Left colon (tissue), 2 donors: Measurements from ENCODE around the gene CDC14B. TPM values are rescaled to one million over a fixed set of nuclear protein-coding genes. Genes with fewer than 3 reads are reported as not detected.
"Not testable (repeated sequence)": the region's sequence is repeated elsewhere in the genome, so short reads cannot be mapped to it uniquely, and the experiment has no call there.

Source experiments
- ATAC-seq: fragments of 200-7000 bp; cut with Tn5 transposase; one replicate; pipeline ENCODE4 v1.9.1; 2020; ENCODE audit warnings: mild to moderate bottlenecking, moderate library complexity
- DNase-seq, 2 donors: peaks; one replicate each; pipeline ENCODE4 v3.0.0-alpha.2; 2020
- intact Hi-C, 2 donors: fragments of 100-400 bp; cut with DNase I in 1 of 2; cut with micrococcal nuclease in 1 of 2; formaldehyde crosslinking; loops; one replicate each; pipeline versions ENCODE4 v1.11.2 to v1.14.0; 2022; cut with DNase I, micrococcal nuclease
- total RNA-seq, 2 donors: library from RNA; stranded (reverse); fragmentation: NEBNext Ultra II Directional; extraction: Animal tissue kit (Norgen Biotek cat#: 25700); gene quantifications; one replicate each; pipeline ENCODE4 v1.2.1, GENCODE V29; 2021
- donor health status: DM: no; HTN: no; CAD: no.
- donor health status: DM: yes; HTN: yes; CAD: no.

CDC14B gene
- total RNA-seq, 2 donors from 2014 or later = 16.5 to 20.8 TPM

DNA sequence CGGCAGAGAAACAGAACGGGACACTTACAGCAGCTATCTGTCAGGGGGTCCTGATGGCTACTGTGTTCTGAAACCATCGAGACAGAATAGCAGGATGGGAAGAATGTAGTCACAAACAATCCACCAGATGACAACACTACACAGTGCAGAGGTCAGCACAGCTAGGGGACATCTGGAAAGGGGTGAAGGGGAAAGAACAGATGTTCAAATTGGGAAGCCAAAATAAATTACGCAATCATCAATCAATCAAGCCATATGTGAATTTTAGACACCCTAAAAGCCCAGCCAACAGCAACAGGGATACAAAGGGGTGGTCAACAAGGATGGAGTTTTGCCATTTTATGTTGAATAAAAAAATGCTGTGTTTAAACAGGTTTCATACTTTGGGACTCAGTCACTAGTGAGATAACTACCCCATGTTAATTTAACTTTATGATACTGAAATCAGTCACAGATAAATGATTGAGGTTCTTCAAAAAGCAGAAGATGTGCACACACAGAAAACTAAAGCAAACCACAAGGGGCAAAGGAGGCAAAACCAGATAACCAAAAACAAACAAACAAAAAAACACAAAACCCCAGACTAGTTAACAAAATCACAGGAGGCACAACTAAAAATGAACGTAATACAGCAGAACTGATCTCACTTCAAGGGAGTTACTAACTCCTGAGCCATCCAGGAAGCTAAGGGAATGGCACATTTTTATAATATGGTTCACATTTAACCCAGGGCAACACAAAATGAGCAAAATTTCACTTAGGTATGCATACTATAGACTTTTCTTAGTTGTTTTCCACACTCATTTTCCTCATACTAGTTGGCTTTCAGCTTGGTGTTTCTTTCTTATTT lies 103.8 kb downstream of the CDC14B start:
- DNase-seq (no peak), ATAC-seq (no peak)
- intact Hi-C loops = no loop called here

- DNase-seq (no peak), ATAC-seq (no peak)
- intact Hi-C loops = no loop called here
These were observed 104.9 kb downstream of the CDC14B start for GRCh38 chr9:96514800-96515158.

DNA sequence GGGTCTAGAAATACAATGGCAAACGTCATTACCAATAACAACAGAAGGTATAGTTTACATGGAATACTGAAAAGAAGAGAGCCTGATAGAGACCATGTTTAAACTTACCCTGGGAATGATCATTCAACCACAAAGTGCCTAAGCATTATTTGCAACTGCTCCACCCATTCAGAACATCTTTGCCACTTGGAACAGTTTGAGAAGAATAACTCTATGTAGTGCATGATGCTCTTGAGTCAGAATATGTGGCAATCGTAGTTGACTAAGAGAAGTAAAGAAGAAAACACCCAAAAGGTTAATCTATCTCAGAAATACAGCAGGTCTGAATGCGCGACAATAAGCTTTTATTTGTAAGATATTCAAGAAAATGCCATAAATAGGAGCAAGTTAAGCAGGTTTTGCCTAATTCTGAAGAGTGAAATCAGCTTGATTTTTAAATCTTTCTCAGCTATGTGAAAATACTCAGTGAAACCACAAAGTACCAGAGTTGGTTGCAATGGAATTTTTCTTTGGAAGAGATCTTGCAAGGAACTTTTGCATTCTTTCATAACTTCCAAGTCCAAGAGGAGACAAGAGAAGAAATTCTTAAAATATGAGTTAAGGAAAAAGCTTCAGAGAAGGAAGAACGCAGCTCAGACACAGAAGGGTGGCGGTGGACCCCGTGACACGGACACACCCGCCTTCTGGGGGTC lies 105.4 kb downstream of the CDC14B start:
- ATAC-seq = no peak
- intact Hi-C loops = no loop called here
- no peak for DNase-seq

GRCh38 chr9:96513622-96514021 lies 106.0 kb downstream of the CDC14B start:
- ATAC-seq = no peak
- no peak for DNase-seq
- intact Hi-C loops = no loop called here

- no peak for DNase-seq
- intact Hi-C loops = no loop called here
- ATAC-seq = no peak
These were observed 107.4 kb downstream of the CDC14B start for GRCh38 chr9:96512240-96512639.

DNA sequence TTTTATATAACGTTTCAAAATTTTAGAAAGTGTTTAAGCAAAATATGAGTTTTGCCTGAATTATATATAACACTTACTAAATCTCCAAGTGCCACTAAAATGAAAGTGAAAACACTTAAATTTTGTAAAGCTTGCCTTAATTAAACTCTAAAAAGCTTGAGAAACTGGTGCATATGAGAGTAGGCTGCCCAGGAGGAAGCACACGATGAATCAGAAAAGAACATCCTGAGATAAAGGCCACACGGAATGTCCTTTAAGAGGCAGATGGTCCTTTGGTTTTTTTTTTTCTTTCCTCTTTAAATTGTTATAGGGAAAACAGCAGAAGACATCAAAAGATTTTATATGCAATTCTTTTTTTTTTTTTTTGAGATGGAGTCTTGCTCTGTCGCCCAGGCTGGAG lies 109.4 kb downstream of the CDC14B start:
- DNase-seq (no peak), ATAC-seq (no peak)
- intact Hi-C loops = no loop called here

- intact Hi-C loops = no loop called here
- DNase-seq (no peak), ATAC-seq (no peak)
These were observed 109.8 kb downstream of the CDC14B start for GRCh38 chr9:96509848-96510247.

GRCh38 chr9:96509026-96509425 lies 110.6 kb downstream of the CDC14B start:
- intact Hi-C loops = no loop called here
- no peak for ATAC-seq
- no peak for DNase-seq

DNA sequence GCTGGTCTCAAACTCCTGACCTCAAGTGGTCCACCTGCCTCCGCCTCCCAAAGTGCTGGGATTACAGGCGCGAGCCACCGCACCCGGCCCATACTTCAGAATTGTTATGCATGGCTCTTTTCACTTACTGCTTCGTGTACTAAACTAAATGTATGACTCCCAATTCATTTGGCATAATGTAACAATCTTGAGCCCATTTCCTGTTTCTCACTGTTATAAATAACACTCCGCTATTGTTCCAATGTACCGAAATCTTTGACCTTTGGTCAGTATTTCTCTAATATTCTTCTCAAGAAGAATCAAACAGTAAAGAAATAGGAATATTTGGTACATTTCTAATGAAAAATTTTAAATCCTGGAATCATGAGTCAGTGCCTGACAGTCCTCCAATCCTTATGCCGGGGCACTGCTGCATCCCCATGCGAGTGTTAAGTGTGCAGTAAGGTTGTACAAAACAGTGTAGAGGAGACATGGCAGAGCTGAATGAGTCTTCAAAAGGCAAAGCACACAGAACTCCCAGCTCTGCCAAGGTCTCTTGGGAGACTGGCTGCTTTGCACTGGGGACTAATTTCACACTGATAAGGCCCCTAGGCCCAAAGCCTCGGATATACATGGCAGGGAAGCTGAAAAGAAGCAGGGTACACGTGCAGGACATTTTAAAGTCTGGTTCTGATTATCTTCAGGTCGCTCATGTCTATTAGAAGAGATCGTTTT lies 111.3 kb downstream of the CDC14B start:
- ATAC-seq = no peak
- intact Hi-C loops = no loop called here
- DNase-seq = no peak

DNA sequence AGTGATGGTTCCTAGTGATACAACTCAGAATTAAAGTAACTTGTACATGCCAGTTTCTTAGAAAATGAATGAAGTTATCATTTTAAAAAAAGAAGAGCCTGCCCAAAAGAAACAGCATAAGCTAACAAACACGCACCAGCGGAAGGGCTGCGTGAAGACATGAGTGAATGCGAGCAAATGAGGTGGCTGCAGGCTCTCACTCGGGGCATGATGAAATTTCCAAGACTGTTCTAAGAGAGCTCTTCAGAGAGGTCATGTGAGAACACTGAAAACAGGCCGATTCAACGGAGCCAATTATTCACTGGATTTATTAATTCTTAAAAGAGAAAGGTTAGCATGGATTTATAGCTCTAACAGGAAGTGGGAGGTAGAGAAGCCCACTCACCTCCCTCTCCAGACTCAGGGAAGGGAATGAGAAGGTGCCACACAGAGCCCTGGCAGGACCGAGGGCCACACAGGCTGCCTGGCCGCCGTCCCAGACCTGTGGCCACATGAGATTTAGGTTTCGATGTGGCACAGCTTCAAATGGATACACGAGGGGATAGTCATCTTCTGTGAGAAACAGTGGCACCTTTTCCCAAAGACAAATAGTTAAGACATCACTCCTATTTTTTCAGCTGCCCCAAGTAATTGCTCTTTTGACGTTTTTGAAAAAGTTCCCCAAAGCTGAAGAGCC lies 114.2 kb downstream of the CDC14B start:
- intact Hi-C loops = no loop called here
- no peak for DNase-seq
- ATAC-seq = no peak

GRCh38 chr9:96503918-96504317 lies 115.7 kb downstream of the CDC14B start:
- intact Hi-C loops = no loop called here
- ATAC-seq (no peak), DNase-seq (no peak)

GRCh38 chr9:96503374-96503748 lies 116.3 kb downstream of the CDC14B start:
- intact Hi-C loops = not testable (repeated sequence)

GRCh38 chr9:96502539-96503373 lies 116.9 kb downstream of the CDC14B start:
- ATAC-seq = no peak
- intact Hi-C loops = no loop called here
- no peak for DNase-seq

More at GRCh38 chr9:96503374-96503748, 116.3 kb downstream of the CDC14B start:
- not testable (repeated sequence) for DNase-seq, ATAC-seq

- intact Hi-C loops = no loop called here
- DNase-seq = no peak
- ATAC-seq = no peak
These were observed 117.8 kb downstream of the CDC14B start for GRCh38 chr9:96501633-96502538.

DNA sequence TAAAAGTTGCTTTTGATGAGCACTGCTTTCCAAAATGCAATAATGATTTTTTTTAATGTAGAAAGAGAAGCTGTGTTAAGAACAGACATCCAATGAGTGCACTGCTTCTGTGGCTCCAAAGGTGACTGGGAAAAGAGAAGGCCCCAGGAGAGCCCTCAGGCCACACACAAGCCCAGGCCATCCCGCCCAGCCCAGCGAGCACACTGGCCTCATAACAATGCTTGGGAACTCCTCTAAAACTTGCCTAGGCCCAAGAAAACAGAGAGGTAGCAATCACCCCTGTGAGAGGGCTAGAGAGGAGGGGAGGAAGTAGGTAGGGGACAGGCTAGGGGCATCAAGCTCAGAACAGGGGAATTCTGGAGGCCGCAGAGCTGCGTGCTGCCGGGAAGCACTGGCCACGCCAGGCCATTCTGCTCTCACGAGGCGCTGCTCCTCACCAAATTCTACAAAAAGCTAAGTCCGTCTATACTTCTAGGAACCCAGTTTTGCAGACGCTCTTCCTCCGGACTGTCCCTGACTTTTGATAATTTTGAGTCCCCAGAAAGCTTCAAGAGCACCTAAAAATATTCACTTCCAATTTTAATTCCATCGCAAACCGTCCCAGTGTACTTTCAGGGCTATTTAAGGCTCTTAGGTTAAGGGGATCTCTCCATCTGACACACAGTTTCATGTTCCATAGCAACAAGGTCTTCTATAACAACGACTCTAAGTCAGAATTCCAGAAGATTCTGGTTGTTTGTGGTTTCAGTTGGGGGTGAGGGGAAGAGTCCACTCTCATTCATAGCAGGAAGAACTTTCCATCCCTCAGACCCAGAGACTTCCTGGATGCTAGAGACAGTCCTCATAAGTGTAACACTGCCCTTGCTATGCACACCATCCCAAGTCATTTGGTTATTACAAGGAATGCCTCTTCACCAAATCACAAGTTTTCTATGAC lies 118.7 kb downstream of the CDC14B start:
- ATAC-seq (no peak), DNase-seq (no peak)
- intact Hi-C loops = no loop called here

GRCh38 chr9:96499257-96499656 lies 120.4 kb downstream of the CDC14B start:
- intact Hi-C loops = no loop called here
- ATAC-seq (no peak), DNase-seq (no peak)
